Testis (tissue), 3 donors: ENCODE measurements around the gene TRMT2A. TPM values are rescaled to one million over a fixed set of nuclear protein-coding genes. Genes with fewer than 3 reads are reported as not detected.

Experiments used
- DNase-seq: peaks from one replicate; pipeline ENCODE4 v3.0.0-alpha.2; 2019
- H3K27ac ChIP-seq, 2 donors: fragments of 200-600 bp; sonication (generic); one replicate each; pipeline ENCODE4 v1.5.1; 2019
- H3K27me3 ChIP-seq: fragments of 200-600 bp; sonication (generic); one replicate; pipeline ENCODE4 v1.5.1; 2019
- H3K36me3 ChIP-seq: fragments of 200-600 bp; sonication (generic); one replicate; pipeline ENCODE4 v1.5.1; 2017; ENCODE audit warnings: low read depth; ENCODE audit errors: missing control alignments
- H3K4me1 ChIP-seq: fragments of 200-600 bp; sonication (generic); one replicate; pipeline ENCODE4 v1.5.1; 2019
- H3K4me3 ChIP-seq, 2 donors: fragments of 200-600 bp; sonication (generic); one replicate each; pipeline ENCODE4 v1.5.1; 2017 to 2019
- H3K9me3 ChIP-seq: fragments of 200-600 bp; sonication (generic); one replicate; pipeline ENCODE4 v1.5.1; 2017
- CTCF ChIP-seq, 3 experiments: fragments of 450-650 bp in 2 of 3; fragments of 200-600 bp in 1 of 3; sonication (generic) in 1 of 3; IDR thresholded peaks; one replicate each; pipeline ENCODE4 v1.5.1; 2016 to 2019; ENCODE audit warnings: antibody characterized with exemption in 3 of 3, mild to moderate bottlenecking in 2 of 3, moderate library complexity in 1 of 3
- POLR2A ChIP-seq: fragments of 450-650 bp; IDR thresholded peaks from one replicate; pipeline ENCODE4 v1.6.1; 2017; ENCODE audit warnings: antibody characterized with exemption, mild to moderate bottlenecking, moderate library complexity
- whole genome bisulfite sequencing, 2 donors: methylation state at CpG; one replicate each; pipeline ENCODE4 v1.1.5; 2018; 5-methylcytosine and 5-hydroxymethylcytosine counted together
- intact Hi-C: fragments of 100-400 bp; cut with DNase I; formaldehyde crosslinking; loops from one replicate; pipeline ENCODE4 v1.15.1; 2023; ENCODE audit warnings: low total_unique reads
- polyA plus RNA-seq: library from polyadenylated mRNA; stranded (reverse); fragments of 350-450 nt; fragmentation: Illumina TruSeq; extraction: RNeasy Lipid Tissue Mini Kit (QIAGEN cat#74804); gene quantifications from one replicate; pipeline ENCODE4 v1.2.3, GENCODE V29; 2014; ENCODE audit warnings: low read depth, low replicate concordance; ENCODE audit not compliant: insufficient read depth
- total RNA-seq, 2 donors: library from RNA; depleted of rRNA; stranded (reverse); fragments of >200 nt; gene quantifications; one replicate each; pipeline ENCODE4 v1.2.3, GENCODE V29; 2016

TRMT2A gene
- total and polyA plus RNA-seq, 3 donors from 2014 or later: 82.7 to 122 (median 97.2) TPM

- TF ChIP-seq POLR2A: no peak
- TF ChIP-seq CTCF (IDR thresholded peaks at IDR 0.05): no peak
- Histone ChIP-seq H3K36me3 (no peaks in the 10 kb centered on the region), H3K9me3 (no peaks in the 10 kb centered on the region), H3K27me3 (no peaks in the 10 kb centered on the region), H3K27ac (no peak overlapping the region), H3K4me3 (no peak overlapping the region), H3K4me1 (no peaks in the 10 kb centered on the region)
- intact Hi-C loops: no loop called here
- DNase-seq: no peak
- 90 to 93% methylated on average over 16 of the region's 16 CpGs for WGBS, 2 donors
Measured at GRCh38 chr22:20091690-20092476, 25.1 kb downstream of the TRMT2A start.

GRCh38 chr22:20090730-20091240 lies 26.2 kb downstream of the TRMT2A start:
- WGBS, 2 donors: 91 to 92% methylated on average over 9 of the region's 9 CpGs
- no peaks in the 10 kb centered on the region for H3K27me3 ChIP-seq

GRCh38 chr22:20089977-20090729 lies 26.9 kb downstream of the TRMT2A start:
- H3K9me3 ChIP-seq: no peaks in the 10 kb centered on the region
- intact Hi-C loops: no loop called here
- TF ChIP-seq CTCF (IDR thresholded peaks at IDR 0.05): no peak
- TF ChIP-seq POLR2A: no peak
- no peaks in the 10 kb centered on the region for H3K27me3 ChIP-seq
- H3K36me3 ChIP-seq: no peaks in the 10 kb centered on the region
- H3K27ac ChIP-seq: no peak overlapping the region
- DNase-seq: no peak
- WGBS, 2 donors: 92 to 96% methylated on average over 11 of the region's 11 CpGs
- H3K4me1 ChIP-seq: peaks cover under 1% of the 10 kb centered on the region
- H3K4me3 ChIP-seq: no peak overlapping the region

More at GRCh38 chr22:20090730-20091240, 26.2 kb downstream of the TRMT2A start:
- intact Hi-C loops: no loop called here
- Histone ChIP-seq H3K9me3 (no peaks in the 10 kb centered on the region), H3K27ac (no peak overlapping the region), H3K4me1 (no peaks in the 10 kb centered on the region), H3K36me3 (no peaks in the 10 kb centered on the region), H3K4me3 (no peak overlapping the region)
- TF ChIP-seq CTCF (IDR thresholded peaks at IDR 0.05): no peak
- TF ChIP-seq POLR2A: no peak
- DNase-seq: no peak

- no peak for DNase-seq
- Histone ChIP-seq H3K27me3 (no peaks in the 10 kb centered on the region), H3K9me3 (no peaks in the 10 kb centered on the region), H3K36me3 (no peaks in the 10 kb centered on the region), H3K27ac (no peak overlapping the region), H3K4me3 (no peak overlapping the region), H3K4me1 (peaks cover 8% of the 10 kb centered on the region)
- 93 to 97% methylated on average over 16 to 17 of the region's 17 CpGs for WGBS, 2 donors
- intact Hi-C loops: no loop called here
- TF ChIP-seq CTCF (IDR thresholded peaks at IDR 0.05) (no peak), POLR2A (no peak)
Measured at GRCh38 chr22:20089226-20089976, 27.6 kb downstream of the TRMT2A start.
